B cell (primary cell): ENCODE measurements around the gene POMT2. TPM values are rescaled to one million over a fixed set of nuclear protein-coding genes. Genes with fewer than 3 reads are reported as not detected.

ENCODE experiments used
- ATAC-seq: fragments of 200-7000 bp; cut with Tn5 transposase; one replicate; pipeline ENCODE4 v1.10.0; 2021; ENCODE audit warnings: low read depth, mild to moderate bottlenecking, moderate number of reproducible peaks, moderate library complexity
- CTCF ChIA-PET: fragments of 350-600 bp; sonication (Branson Sonifier 250); formaldehyde crosslinking; loops from one replicate; lab custom pipeline; 2021; ENCODE audit warnings: antibody characterized with exemption, inconsistent platforms; lab: Charles Lee
- POLR2A ChIA-PET: fragments of 350-600 bp; sonication (Branson Sonifier 250); formaldehyde crosslinking; loops from one replicate; lab custom pipeline; 2021; ENCODE audit warnings: antibody characterized with exemption; lab: Charles Lee
- DNase-seq: peaks from one replicate; pipeline ENCODE4 v3.0.0; 2013
- H2AFZ ChIP-seq: 2 replicates; pipeline ENCODE4 v1.6.1; 2012; ENCODE audit warnings: mild to moderate bottlenecking, low read depth, low read length; ENCODE audit not compliant: insufficient read depth, poor library complexity, severe bottlenecking
- H3K27ac ChIP-seq, 2 donors: 1 replicate in 1 of 2; 2 replicates in 1 of 2; pipeline ENCODE4 v1.5.1; 2012 to 2013; ENCODE audit warnings: low read length in 2 of 2, mild to moderate bottlenecking in 2 of 2, moderate library complexity in 1 of 2
- H3K27me3 ChIP-seq, 4 experiments: fragments of 200-600 bp in 1 of 4; sonication (generic) in 1 of 4; replicated peaks in 1 of 4; 1 replicate in 2 of 4; 2 replicates in 2 of 4; pipeline versions ENCODE4 v1.6.1 to v1.7.0; 2013 to 2016; ENCODE audit warnings: low read length in 3 of 4, mild to moderate bottlenecking in 2 of 4, mixed read lengths in 1 of 4, moderate library complexity in 1 of 4; ENCODE audit not compliant: insufficient read depth in 4 of 4, control insufficient read depth in 3 of 4; ENCODE audit errors: control extremely low read depth in 1 of 4
- H3K36me3 ChIP-seq, 2 experiments: replicated peaks in 1 of 2; 1 replicate in 1 of 2; 2 replicates in 1 of 2; pipeline versions ENCODE4 v1.6.1 to v1.7.1; 2013; ENCODE audit warnings: low read length in 1 of 2; ENCODE audit not compliant: insufficient read depth in 2 of 2, control insufficient read depth in 1 of 2; ENCODE audit errors: control extremely low read depth in 1 of 2, extremely low read depth in 1 of 2
- H3K4me1 ChIP-seq, 2 donors: fragments of 200-600 bp in 1 of 2; sonication (generic) in 1 of 2; 1 replicate in 1 of 2; 2 replicates in 1 of 2; pipeline versions ENCODE4 v1.5.1 to v1.6.1; 2013 to 2017; ENCODE audit warnings: low read length in 2 of 2; ENCODE audit not compliant: control insufficient read depth in 2 of 2, insufficient read depth in 2 of 2
- H3K4me2 ChIP-seq: replicated peaks from 2 replicates; pipeline ENCODE3; 2012; ENCODE audit warnings: mild to moderate bottlenecking, low read depth, low read length; ENCODE audit not compliant: poor library complexity, severe bottlenecking
- H3K4me3 ChIP-seq, 5 experiments: fragments of 200-600 bp in 1 of 5; sonication (generic) in 1 of 5; 1 replicate in 3 of 5; 2 replicates in 2 of 5; pipeline versions ENCODE4 v1.5.1 to v1.7.0; 2011 to 2016; ENCODE audit warnings: low read length in 4 of 5, mild to moderate bottlenecking in 4 of 5, low read depth in 2 of 5, control low read depth in 1 of 5, moderate library complexity in 1 of 5; ENCODE audit not compliant: insufficient read depth in 1 of 5; ENCODE audit errors: control extremely low read depth in 1 of 5, extremely low read depth in 1 of 5
- H3K79me2 ChIP-seq: fragments of 200-600 bp; sonication (generic); one replicate; pipeline ENCODE4 v1.6.0; 2016; ENCODE audit warnings: low read length; ENCODE audit not compliant: control insufficient read depth, insufficient read depth
- H3K9ac ChIP-seq: fragments of 200-600 bp; sonication (generic); 2 replicates; pipeline ENCODE4 v1.6.1; 2017; ENCODE audit warnings: mild to moderate bottlenecking, low read length, moderate library complexity
- H3K9me3 ChIP-seq, 3 donors: one replicate each; pipeline versions ENCODE4 v1.6.1 to v1.7.1; 2013; ENCODE audit warnings: low read length in 2 of 3; ENCODE audit not compliant: control insufficient read depth in 2 of 3, insufficient read depth in 1 of 3; ENCODE audit errors: control extremely low read depth in 1 of 3
- H4K20me1 ChIP-seq: 2 replicates; pipeline ENCODE4 v1.6.0; 2012; ENCODE audit warnings: mild to moderate bottlenecking, low read length; ENCODE audit not compliant: insufficient read depth, control insufficient read depth, poor library complexity, severe bottlenecking
- H3K27ac Mint-ChIP-seq: one replicate; pipeline ENCODE4 v1.8.0; 2021; ENCODE audit warnings: mixed read lengths
- H3K27me3 Mint-ChIP-seq: one replicate; pipeline ENCODE4 v1.8.0; 2021; ENCODE audit warnings: mixed read lengths
- H3K4me1 Mint-ChIP-seq: one replicate; pipeline ENCODE4 v1.8.0; 2021; ENCODE audit warnings: mixed read lengths
- H3K4me3 Mint-ChIP-seq: one replicate; pipeline ENCODE4 v1.8.0; 2021; ENCODE audit warnings: mixed read lengths
- H3K9me3 Mint-ChIP-seq: one replicate; pipeline ENCODE4 v1.8.0; 2022; ENCODE audit warnings: mixed read lengths; ENCODE audit not compliant: insufficient read depth
- EZH2 ChIP-seq: IDR thresholded peaks from 2 replicates; pipeline ENCODE4 v1.6.1; 2012; ENCODE audit warnings: borderline replicate concordance, low read depth, mild to moderate bottlenecking, moderate library complexity, low read length; ENCODE audit not compliant: insufficient read depth, poor library complexity, severe bottlenecking
- WGBS: methylation state at CpG from one replicate; pipeline ENCODE4 v1.1.5; 2013; ENCODE audit warnings: missing lambda C conversion rate; ENCODE audit not compliant: insufficient coverage; 5-methylcytosine and 5-hydroxymethylcytosine counted together
- intact Hi-C: fragments of 100-400 bp; cut with micrococcal nuclease; formaldehyde crosslinking; loops from one replicate; pipeline ENCODE4 v1.10.0; 2022
- polyA plus RNA-seq: library from polyadenylated mRNA; depleted of rRNA; stranded (reverse); fragments of >200 nt; gene quantifications from 2 replicates; pipeline ENCODE4 v1.2.3, GENCODE V29; 2012
- total RNA-seq, 2 donors: library from RNA; stranded (reverse); fragments of 120-200 nt in 1 of 2; gene quantifications; 1 replicate in 1 of 2; 2 replicates in 1 of 2; pipeline versions ENCODE4 v1.2.3 to v1.2.4, GENCODE V29; 2013 to 2022
- TF ChIP-seq, protein P1 (sequence below): fragments of 200-600 bp; IDR thresholded peaks from one replicate; pipeline ENCODE4 v1.8.0; 2022; ENCODE audit warnings: antibody characterized with exemption, mild to moderate bottlenecking

The POMT2 gene
- total and polyA plus RNA-seq, 2 donors (not counting 1 experiment from before 2014, with no cell fraction given), result 14.3 to 36.6 TPM

- H3K4me3 ChIP-seq, result no peak overlapping the region
- intact Hi-C loops, result no loop called here
- no peak overlapping the region for H3K9ac ChIP-seq
- peaks cover 0 to 11% (median 0%) of the 10 kb centered on the region in 3 donors for H3K9me3 ChIP-seq
- H3K27me3 Mint-ChIP-seq, result peaks cover 23% of the 10 kb centered on the region
- no peak for ATAC-seq
- ChIA-PET CTCF (no interaction called here), POLR2A (no interaction called here)
- H3K4me1 ChIP-seq, result peaks cover 5% of the 10 kb centered on the region in 2 donors
- H3K4me2 ChIP-seq, result no peak overlapping the region
- H3K36me3 ChIP-seq, result no peaks in the 10 kb centered on the region
- DNase-seq, result no peak
- H3K27ac ChIP-seq, result no peak overlapping the region
- no peaks in the 10 kb centered on the region for H4K20me1 ChIP-seq
- peaks cover 11% of the 10 kb centered on the region for H3K4me1 Mint-ChIP-seq
- H3K27ac Mint-ChIP-seq, result no peak overlapping the region
- TF ChIP-seq, protein P1, sequence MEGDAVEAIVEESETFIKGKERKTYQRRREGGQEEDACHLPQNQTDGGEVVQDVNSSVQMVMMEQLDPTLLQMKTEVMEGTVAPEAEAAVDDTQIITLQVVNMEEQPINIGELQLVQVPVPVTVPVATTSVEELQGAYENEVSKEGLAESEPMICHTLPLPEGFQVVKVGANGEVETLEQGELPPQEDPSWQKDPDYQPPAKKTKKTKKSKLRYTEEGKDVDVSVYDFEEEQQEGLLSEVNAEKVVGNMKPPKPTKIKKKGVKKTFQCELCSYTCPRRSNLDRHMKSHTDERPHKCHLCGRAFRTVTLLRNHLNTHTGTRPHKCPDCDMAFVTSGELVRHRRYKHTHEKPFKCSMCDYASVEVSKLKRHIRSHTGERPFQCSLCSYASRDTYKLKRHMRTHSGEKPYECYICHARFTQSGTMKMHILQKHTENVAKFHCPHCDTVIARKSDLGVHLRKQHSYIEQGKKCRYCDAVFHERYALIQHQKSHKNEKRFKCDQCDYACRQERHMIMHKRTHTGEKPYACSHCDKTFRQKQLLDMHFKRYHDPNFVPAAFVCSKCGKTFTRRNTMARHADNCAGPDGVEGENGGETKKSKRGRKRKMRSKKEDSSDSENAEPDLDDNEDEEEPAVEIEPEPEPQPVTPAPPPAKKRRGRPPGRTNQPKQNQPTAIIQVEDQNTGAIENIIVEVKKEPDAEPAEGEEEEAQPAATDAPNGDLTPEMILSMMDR, result no peak
- no peak for TF ChIP-seq EZH2
- no peak overlapping the region for H2AFZ ChIP-seq
- H3K9me3 Mint-ChIP-seq, result no peaks in the 10 kb centered on the region
- peaks cover 0 to 30% (median 5%) of the 10 kb centered on the region in 4 experiments for H3K27me3 ChIP-seq
- 86% methylated on average over 9 of the region's 16 CpGs for WGBS
- H3K4me3 Mint-ChIP-seq, result no peak overlapping the region
- no peaks in the 10 kb centered on the region for H3K79me2 ChIP-seq
These were observed 54.9 kb downstream of the POMT2 start for GRCh38 chr14:77265561-77266335.

DNA sequence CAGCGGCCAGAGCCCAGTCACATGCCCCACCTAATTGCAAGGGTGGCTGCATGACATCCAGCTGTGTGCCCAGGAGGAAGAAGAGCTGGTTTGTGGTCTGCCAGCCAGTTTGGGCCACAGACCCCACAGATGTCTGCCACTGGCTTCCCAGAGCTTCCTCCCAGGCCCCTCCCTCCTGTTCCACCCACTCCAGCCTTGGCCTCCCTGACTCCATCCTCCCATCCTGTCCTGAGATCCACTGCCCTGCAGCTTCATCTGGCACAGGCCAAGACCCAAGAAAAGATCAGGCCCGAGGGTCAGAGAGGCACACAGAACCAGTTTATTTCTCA, 55.5 kb downstream of the POMT2 start:
- Histone ChIP-seq H3K9ac (no peak overlapping the region), H3K4me2 (no peak overlapping the region), H3K36me3 (no peaks in the 10 kb centered on the region), H3K27me3 (peaks cover 0 to 32% (median 5%) of the 10 kb centered on the region in 4 experiments), H3K4me1 (peaks cover 0 to 5% of the 10 kb centered on the region in 2 donors), H3K27ac (no peak overlapping the region), H3K79me2 (no peaks in the 10 kb centered on the region), H3K4me3 (no peak overlapping the region), H4K20me1 (no peaks in the 10 kb centered on the region), H2AFZ (no peak overlapping the region), H3K9me3 (peaks cover 0 to 11% (median 0%) of the 10 kb centered on the region in 3 donors)
- ATAC-seq (no peak), DNase-seq (no peak)
- H3K27ac Mint-ChIP-seq, result no peak overlapping the region
- H3K4me3 Mint-ChIP-seq, result no peak overlapping the region
- ChIA-PET POLR2A (no interaction called here), CTCF (no interaction called here)
- intact Hi-C loops, result no loop called here
- peaks cover 11% of the 10 kb centered on the region for H3K4me1 Mint-ChIP-seq
- peaks cover 23% of the 10 kb centered on the region for H3K27me3 Mint-ChIP-seq
- no peaks in the 10 kb centered on the region for H3K9me3 Mint-ChIP-seq
- WGBS, result 33% methylated on average over 2 of the region's 2 CpGs
- TF ChIP-seq, protein P1, result no peak
- no peak for TF ChIP-seq EZH2
